IPS-NIHi7 (cell line): ENCODE results near the gene LPCAT1.

Experiments
- DNase-seq: peaks from one replicate; pipeline ENCODE4 v3.0.0; 2012; ENCODE audit warnings: mixed read lengths; ENCODE audit errors: extremely low spot score

Gene LPCAT1

DNA sequence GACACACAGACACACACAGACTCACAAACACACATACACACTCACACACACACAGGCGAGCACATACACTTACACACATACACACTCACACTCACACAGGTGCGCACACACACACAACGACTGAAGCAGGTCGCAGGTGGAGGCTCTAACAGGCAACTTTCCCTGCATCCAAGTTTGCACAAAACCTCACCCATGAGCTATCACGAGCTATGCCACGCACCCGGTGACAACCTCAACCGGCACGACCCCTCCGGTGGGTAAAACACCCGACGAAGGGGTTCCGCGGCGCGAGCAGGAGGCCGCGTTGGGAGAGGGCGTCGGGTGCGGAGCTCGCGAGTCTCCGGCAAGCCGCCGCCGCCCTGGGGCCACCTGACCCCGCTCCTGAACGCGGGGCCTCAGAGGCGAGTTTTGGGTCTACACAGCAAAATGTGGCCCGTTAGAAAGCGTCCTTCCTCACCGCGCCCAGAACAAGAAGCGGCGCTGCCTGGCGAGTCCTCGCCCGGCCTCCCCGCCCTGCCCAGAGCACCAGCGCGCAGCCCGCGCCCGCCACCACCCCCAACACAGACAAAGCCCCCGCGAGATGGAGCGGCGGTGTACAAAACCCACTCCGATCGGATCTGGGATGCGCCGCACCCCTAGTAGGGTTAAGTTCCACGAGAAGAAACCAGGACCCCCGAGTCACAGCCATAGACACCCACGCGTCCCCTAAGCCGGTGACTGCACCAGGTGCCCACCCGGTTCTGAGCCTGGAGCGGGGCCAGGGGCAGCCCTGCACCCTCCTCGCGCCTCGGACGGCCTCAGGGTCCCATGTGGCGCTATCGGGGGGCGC lies 79.2 kb downstream of the LPCAT1 start:
- no peak for DNase-seq

- DNase-seq = no peak
Measured at GRCh38 chr5:1443991-1444360, 79.8 kb downstream of the LPCAT1 start.

DNA sequence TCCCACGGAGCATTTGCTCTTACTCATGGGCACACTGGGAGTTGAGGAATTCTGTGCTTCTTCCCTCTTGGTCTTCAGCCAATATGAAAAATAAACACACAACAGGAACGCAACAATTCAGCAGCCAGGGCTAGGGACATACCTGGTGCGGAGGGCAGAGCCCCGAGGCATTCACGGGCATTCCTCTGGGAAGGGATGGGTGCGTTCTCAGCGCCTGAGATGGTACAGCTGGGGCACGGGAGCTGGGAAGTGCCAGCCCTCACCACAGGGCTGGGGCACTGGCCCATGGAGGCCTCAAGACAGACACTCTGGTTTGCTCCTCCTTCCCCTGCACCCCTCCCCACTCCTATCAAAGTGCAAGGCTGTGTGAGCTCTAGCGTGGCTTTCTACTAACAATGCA lies 80.6 kb downstream of the LPCAT1 start:
- no peak for DNase-seq

- no peak for DNase-seq
Measured at GRCh38 chr5:1442222-1443145, 81.3 kb downstream of the LPCAT1 start.

DNA sequence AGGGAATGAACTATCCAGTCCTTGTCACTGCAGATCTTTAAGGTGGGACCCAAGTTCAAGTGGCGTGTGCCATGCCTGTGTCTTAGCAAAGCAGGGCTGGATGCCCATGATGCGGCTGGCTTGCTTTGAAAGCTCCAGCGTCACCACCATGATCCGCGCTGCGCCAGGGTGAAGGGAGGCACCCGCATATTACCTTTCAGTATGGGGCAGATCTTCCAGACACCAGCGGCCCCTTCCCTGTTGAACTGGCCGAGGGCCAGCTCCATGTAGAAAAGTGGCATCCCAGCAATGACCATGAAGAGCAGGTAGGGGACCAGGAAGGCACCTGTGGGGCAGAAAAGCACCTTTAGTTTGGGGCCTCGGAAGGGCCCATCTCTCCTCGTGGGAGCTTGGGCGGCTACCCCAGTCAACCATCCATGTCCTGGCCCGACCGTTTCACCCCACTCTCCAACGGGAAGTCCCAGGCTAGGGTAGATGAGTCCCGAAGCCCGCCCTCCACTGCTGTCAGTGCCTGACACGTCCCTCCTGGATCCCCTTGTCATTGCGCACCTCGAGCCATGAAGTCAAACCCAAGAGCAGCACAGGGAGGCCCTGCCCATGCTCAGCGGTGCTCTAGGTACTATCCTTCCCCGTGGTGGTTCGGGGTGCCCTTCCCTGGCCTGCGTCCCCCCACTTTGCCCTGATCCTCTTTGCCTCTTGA lies 82.4 kb downstream of the LPCAT1 start:
- no peak for DNase-seq

GRCh38 chr5:1440098-1440493 lies 83.7 kb downstream of the LPCAT1 start:
- DNase-seq = no peak

DNA sequence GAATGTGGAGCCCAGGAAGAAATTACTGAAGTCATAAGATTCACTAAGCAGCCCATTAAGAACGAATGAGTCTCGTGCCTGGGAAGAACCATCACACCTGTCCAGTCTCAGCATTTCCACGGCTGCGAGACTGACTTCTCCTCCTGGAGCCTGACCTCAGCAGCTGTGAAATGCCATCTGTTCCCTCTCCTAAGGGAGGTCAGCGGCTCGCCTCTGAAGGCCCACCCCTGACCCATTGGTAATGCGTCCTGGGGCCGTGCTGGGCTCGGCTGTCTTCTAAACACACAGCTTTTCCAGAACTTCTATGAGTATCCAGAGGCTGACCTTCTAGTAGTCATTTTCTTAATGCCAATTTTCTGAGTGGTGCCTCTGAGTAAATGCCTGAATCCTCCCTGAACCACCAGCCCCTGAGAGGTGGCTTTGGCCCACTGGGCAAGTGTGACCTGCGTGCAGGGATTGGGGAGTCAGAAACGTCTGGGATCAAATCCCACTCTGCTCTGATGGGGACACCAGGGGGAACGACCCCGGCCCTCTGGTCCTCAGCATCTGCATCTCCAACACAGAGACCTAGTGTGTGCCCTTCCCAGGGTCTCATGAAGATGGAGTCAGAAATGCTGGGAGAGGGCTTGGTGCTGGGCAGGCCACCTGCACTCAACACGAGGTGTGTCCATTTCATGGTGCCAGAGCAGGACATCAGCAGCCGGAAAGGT lies 84.2 kb downstream of the LPCAT1 start:
- no peak for DNase-seq

- no peak for DNase-seq
Measured at GRCh38 chr5:1438871-1439270, 84.9 kb downstream of the LPCAT1 start.

GRCh38 chr5:1437876-1438559 lies 85.7 kb downstream of the LPCAT1 start:
- no peak for DNase-seq

DNA sequence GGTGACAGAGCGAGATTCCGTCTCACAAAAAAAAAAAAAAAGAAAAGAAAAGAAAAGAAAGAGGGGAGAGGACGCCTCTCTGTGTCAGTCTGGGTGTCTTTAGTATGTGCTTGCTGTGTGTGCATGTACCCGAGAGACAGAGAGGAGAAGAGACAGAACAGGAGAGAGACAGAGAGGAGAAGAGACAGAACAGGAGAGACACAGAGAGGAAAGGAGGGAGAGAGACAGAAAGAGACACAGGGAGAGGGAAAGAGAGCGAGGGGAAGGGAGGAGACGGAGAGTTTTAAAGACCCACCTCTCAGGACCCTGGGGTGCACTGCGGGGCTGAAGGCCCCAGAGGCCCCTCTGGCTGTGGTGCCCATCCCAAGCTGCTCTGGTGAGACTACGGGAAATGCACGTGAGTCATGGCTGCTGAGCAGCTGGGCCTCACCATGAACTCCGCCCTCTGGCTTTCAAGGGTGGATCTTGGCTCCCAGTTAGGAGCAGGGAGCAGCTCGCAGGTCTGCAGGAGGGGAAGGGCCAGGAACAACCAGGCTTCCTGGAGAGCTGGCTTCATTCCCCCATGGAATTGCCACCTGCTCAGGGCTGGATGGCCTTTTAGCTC lies 86.4 kb downstream of the LPCAT1 start:
- DNase-seq = peak; percentile 90

GRCh38 chr5:1436681-1437080 lies 87.1 kb downstream of the LPCAT1 start:
- DNase-seq = no peak

- DNase-seq = no peak
Measured at GRCh38 chr5:1436036-1436435, 87.7 kb downstream of the LPCAT1 start.

- DNase-seq = no peak
Measured at GRCh38 chr5:1435369-1435768, 88.4 kb downstream of the LPCAT1 start.

DNA sequence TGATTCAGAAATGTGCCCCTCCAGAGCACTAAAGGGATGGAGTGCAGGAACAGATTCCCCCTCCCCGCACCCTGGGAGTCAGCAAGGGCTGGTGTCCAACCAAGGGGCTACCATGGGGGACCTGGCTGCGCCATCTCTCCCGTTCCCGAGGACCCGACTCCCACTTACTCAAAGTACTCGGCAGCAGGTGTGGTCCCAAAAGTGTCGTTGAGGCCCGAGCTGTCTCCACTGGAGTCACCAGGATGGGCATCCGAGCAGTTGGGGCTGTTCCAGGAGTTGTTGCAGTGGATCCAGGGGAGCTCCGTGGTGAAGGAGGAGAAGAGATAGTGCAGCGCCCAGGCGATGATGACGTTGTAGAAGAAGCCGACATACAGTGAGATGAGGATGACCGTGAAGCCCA lies 91.5 kb downstream of the LPCAT1 start:
- DNase-seq = no peak

DNA sequence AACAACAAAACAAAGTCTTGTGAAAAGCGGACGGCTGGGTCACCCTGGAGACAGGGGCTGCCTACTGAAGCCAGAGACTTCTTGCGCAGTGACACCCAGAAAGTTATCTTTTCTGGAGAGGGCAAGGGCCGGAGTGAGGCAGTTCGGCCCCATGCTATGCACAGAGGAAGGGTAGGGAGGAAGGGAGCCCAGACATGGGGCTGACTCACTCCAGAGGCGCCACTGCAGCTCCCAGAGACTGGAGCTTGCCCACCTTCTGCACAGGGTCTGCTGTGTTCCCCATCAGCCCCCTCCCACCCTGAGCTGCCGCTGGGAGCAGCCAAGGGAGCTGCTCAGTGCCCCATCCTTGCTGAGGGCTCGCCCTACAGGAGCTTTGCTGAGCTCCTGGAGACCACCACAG lies 91.9 kb downstream of the LPCAT1 start:
- no peak for DNase-seq

DNA sequence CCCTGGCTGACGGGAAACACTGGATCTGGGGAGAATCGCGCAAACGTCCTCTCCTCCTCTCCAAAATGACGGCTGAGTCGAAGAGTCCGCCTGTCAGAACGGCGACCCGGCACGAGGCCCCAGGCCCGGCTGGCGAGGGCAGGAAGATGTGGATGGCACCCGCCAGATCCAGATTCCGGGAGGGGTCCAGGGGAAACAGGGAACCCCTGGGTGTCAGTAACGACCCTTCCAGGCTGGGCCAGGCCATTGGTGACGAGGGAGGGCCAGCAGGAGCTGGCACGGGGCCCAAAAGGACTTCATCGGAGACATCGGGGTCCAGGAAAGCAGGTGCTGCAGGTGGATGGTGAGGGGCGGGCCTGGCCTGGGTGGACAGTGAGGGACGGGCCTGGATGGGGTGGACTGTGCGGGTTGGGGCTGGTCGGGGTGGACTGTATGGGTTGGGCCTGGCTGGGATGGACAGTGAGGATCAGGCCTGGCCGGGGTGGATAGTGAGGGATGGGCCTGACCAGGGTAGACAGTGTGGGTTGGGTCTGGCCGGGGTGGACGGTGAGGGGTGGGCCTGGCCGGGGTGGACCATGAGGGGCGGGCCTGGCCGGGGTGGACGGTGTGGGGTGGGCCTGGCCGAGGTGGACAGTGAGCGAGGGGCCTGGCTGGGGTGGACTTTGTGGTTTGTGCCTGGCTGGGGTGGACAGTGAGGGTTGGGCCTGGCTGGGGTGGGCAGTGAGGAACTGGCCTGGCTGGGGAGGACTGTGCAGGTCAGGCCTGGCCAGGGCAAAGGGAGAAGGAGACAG lies 92.5 kb downstream of the LPCAT1 start:
- no peak for DNase-seq

DNA sequence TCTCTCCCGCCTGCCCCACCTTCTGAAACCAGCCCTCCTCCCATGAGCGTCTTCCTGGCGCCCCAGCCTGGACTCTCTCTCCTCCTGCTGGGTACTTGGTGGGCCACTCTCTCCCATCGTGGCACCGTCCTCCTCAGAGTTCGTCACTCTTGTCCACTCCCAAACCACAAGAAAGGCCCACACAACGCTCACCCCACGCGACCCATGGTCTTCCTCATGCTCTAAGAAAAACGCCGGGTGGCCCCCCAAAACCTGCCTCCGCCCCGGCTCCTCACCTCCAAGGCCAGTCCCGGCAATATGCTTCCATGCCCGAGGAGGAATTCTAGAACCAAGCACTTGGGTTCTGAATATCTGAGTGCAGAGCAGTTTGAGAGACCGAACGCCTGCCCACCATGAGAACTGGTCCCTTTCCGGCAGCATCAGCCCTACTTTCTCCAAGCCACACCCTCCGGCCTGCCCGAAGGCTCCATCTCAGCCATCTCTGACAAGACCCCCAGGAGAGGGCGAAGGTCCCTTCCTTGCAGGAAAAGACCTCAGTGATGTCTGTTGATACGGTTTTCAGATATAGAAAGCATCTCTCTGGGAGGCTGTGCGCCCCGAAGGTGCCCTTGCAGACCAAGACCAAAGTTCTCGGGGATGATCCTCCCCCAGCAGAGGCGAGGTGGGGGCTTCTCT lies 93.5 kb downstream of the LPCAT1 start:
- DNase-seq = no peak

GRCh38 chr5:1429496-1429895 lies 94.3 kb downstream of the LPCAT1 start:
- DNase-seq = no peak

DNA sequence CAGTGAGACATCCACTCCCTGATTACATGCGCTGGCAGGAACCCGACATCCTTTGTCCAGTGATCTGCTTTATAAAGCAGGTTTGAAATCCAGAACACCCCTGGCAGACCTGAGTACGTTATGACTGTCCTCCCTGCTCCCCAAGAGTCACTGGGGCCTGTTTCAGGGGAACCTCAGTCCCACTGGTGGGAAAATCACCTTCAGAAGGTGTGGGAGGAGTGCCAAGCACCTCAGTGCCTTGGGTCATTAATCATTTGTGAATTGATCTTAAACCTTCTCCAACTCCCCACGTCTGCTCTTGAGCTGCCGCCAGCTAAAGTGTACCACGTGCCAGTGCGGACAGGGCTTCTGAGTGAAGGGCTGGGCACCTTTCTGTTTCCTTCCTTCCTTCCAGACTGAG lies 94.7 kb downstream of the LPCAT1 start:
- no peak for DNase-seq
